GM21529 (cell line): ENCODE measurements around the gene LIPC.
A peak's percentile ranks its signal among the peaks of the same experiment; 100 is the strongest.
"Not testable (repeated sequence)": the region's sequence is repeated elsewhere in the genome, so short reads cannot be mapped to it uniquely, and the experiment has no call there.

ENCODE experiments used
- ATAC-seq: cut with Tn5 transposase; IDR thresholded peaks from one replicate; pipeline ENCODE4 v1.9.1; 2021; ENCODE audit not compliant: unreplicated experiment

Gene LIPC

GRCh38 chr15:58574631-58575030 is 142.8 kb downstream of the LIPC start:
- no peak for ATAC-seq

- no peak for ATAC-seq
Measured at GRCh38 chr15:58575045-58575786, 143.4 kb downstream of the LIPC start.

GRCh38 chr15:58576657-58577056 is 144.9 kb downstream of the LIPC start:
- no peak for ATAC-seq

- ATAC-seq = no peak
Measured at GRCh38 chr15:58582160-58582559, 150.4 kb downstream of the LIPC start.

GRCh38 chr15:58583171-58583908 is 151.5 kb downstream of the LIPC start:
- no peak for ATAC-seq

- no peak for ATAC-seq
Measured at GRCh38 chr15:58584789-58585461, 153.1 kb downstream of the LIPC start.

- ATAC-seq = peak; percentile 58
Measured at GRCh38 chr15:58585693-58586443, 154.1 kb downstream of the LIPC start.

- ATAC-seq = no peak
Measured at GRCh38 chr15:58587486-58587885, 155.7 kb downstream of the LIPC start.

- ATAC-seq = no peak
Measured at GRCh38 chr15:58588096-58588495, 156.3 kb downstream of the LIPC start.

GRCh38 chr15:58589047-58589446 is 157.3 kb downstream of the LIPC start:
- no peak for ATAC-seq

- no peak for ATAC-seq
Measured at GRCh38 chr15:58590236-58590635, 158.4 kb downstream of the LIPC start.

- ATAC-seq = no peak
Measured at GRCh38 chr15:58590926-58591325, 159.1 kb downstream of the LIPC start.

- ATAC-seq = no peak
Measured at GRCh38 chr15:58593870-58594269, 162.1 kb downstream of the LIPC start.

- ATAC-seq = no peak
Measured at GRCh38 chr15:58594898-58595297, 163.1 kb downstream of the LIPC start.

- no peak for ATAC-seq
Measured at GRCh38 chr15:58595516-58596263, 163.9 kb downstream of the LIPC start.

- no peak for ATAC-seq
Measured at GRCh38 chr15:58597943-58598828, 166.4 kb downstream of the LIPC start.

GRCh38 chr15:58598829-58599210 is 167.0 kb downstream of the LIPC start:
- no peak for ATAC-seq

GRCh38 chr15:58602823-58603222 is 171.0 kb downstream of the LIPC start:
- no peak for ATAC-seq

- not testable (repeated sequence) for ATAC-seq
Measured at GRCh38 chr15:58603927-58604326, 172.1 kb downstream of the LIPC start.
